ENCODE measurements around the gene EDN2.

EDN2 gene

GRCh38 chr1:41484402-41485241, at the start of gene EDN2:
TSS of gene EDN2 (minus strand) at chr1:41484683. CDS start at chr1:41484601, 82 bp downstream.
- DNase-seq, result no peak

DNA sequence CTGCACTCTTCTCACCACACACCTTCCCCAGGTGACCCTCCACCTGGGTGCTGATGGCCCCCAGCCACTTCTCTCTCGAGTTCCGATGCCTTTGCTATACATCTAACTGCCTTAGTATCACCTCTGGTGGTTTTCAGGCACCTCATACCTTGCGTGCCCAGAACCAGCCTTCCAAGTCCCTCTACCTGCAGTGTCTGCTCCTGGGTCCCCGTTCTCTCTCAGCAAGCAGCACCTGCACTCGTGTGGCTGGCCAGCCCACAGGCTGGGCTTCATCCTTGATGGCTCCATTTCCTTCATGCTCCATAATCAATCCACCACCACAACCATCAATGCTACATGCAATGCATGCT, 49.2 kb upstream of the EDN2 start:
- no peak for DNase-seq

- no peak for DNase-seq
Measured at GRCh38 chr1:41533016-41533730, 48.7 kb upstream of the EDN2 start.

DNA sequence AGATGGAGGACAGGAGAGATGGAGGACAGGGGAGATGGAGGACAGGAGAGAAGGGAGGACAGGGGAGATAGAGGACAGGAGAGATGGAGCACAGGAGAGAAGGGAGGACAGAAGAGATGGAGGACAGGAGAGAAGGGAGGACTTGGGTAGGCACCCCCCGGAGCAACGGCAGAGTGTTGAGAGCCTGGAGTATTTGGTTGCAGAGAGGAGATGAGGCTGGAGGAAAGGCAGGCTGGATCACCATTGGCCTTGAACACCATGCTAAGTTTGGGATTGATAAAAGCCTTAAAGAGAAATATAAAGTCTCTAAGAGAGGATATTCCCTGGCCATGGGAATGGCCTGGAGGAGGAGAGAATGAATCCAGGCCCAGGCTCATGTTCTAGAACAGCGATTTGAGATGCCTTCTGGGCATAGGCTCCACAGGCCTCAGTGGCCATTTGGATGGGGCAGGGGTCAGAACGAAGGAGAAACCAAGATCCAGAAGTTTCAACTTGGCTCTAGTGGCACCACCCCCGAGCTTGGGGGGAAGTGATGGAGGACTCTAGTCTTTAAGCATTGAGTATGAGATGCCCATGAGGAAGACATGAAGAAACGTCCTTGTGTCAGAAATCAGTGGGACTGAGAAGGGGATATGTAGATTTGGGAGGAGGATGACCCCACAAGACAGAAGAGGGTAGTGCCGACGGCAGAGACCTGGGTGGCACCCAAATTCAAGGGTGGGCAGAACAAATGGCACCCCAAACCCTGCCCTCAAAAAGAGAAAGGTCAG, 47.9 kb upstream of the EDN2 start:
- DNase-seq, result no peak

DNA sequence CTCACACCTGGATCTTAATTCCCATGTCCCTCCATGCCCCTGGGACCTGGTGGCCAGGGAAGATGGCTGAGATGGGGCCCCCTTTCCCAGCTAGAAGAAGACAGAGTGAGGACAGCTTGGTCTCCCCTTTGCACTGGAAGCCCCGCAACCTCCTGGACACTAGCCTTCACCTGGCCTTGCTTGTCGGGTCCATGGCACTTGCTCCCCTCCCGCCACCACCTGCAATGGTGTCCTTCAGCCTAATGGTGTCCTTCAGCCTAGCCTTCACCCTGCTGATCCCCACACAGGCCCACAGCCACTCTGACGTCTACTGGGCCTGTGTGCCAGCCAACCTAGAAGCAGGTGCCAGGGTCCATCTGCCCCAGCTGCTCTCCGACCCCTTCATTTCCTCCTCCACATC, 45.9 kb upstream of the EDN2 start:
- no peak for DNase-seq

DNA sequence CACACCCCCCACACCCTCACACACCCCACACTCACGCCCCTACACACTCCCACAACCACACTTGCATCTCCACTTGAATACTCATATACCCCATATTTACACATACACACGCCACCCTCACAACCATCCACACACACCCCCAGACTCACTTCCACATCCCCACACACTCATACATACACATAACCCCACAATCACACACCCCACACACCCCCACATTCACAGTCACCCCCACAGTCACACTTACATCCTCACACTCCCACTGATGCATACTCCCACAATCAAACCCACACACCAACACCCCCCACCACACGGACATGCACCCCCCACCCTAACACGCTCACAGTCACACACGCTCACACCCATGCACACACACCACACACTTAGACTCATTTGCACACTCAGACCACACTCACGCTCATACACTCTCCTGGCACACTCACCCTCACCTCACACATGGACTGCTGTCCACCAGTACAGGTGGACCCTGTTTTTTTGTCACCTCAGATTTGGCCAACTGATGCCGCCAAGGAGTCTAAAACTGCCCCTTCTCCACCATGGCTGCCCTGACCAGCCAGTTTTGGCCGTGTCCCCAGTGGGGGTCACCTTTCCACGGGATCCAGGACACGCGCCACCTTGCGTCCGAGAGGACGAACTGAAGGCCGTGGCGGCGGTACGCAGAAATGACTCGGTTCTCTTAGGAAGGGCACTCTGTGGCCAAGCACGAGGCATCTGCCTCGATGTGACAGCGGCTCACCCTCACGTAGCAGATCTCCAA, 45.3 kb upstream of the EDN2 start:
- no peak for DNase-seq

DNA sequence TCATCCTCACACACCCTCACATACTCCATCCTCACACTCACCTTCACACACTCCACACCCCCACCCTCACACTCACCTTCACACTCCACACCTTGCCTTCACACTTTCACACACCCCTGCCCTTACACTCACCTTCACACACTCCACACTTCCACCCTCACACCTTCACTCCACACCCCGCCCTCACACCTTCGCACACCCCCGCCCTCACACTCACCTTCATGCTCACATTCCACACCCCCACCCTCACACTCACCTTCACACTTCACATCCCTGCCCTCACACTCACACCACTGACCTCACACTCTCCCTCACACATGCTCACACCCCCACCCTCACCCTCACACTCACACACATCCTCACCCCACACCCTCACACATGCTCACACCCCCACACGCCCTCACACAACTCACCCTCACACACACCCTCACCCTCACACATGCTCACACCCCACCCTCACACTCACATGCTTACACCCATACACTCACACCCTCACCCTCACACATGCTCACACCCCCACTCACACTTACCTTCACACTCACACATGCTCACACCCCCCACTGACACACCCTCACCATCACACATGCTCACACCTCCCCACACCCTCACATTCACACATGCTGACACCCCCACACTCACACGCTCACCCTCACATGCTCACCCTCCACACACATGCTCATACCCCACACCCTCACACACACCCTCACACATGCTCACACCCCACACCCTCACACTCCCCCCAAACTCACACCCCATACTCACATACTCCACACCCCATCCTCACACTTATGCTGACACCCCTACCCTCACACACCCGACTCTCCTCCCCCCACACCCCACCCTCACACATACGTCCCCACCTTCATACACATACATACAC, 44.5 kb upstream of the EDN2 start:
- no peak for DNase-seq

GRCh38 chr1:41528106-41528505, 43.6 kb upstream of the EDN2 start:
- no peak for DNase-seq

- DNase-seq, result no peak
Measured at GRCh38 chr1:41526956-41527561, 42.6 kb upstream of the EDN2 start.

GRCh38 chr1:41525891-41526587, 41.6 kb upstream of the EDN2 start:
- no peak for DNase-seq

GRCh38 chr1:41524676-41525675, 40.5 kb upstream of the EDN2 start:
- DNase-seq, result no peak

- no peak for DNase-seq
Measured at GRCh38 chr1:41523949-41524675, 39.6 kb upstream of the EDN2 start.

GRCh38 chr1:41523071-41523470, 38.6 kb upstream of the EDN2 start:
- no peak for DNase-seq

DNA sequence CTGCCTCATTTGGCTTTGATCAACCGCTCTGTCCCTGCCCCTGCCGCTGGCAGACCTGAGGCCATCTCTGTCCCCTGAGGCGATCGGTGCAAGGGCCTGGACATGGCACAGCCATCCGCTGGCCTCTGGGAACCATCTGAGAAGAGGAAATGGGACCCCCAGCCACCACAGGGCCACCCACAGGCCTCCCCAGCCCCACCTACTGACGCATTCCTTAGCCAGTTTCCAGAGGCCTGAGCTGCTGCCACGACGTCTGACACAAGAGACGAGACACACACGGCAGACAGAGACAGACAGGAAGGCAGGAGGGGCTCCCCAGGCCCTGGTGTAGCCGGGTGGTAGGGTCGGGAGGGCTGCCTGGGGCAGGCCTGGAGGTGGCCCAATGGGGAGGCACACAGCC, 37.3 kb upstream of the EDN2 start:
- DNase-seq, result no peak

DNA sequence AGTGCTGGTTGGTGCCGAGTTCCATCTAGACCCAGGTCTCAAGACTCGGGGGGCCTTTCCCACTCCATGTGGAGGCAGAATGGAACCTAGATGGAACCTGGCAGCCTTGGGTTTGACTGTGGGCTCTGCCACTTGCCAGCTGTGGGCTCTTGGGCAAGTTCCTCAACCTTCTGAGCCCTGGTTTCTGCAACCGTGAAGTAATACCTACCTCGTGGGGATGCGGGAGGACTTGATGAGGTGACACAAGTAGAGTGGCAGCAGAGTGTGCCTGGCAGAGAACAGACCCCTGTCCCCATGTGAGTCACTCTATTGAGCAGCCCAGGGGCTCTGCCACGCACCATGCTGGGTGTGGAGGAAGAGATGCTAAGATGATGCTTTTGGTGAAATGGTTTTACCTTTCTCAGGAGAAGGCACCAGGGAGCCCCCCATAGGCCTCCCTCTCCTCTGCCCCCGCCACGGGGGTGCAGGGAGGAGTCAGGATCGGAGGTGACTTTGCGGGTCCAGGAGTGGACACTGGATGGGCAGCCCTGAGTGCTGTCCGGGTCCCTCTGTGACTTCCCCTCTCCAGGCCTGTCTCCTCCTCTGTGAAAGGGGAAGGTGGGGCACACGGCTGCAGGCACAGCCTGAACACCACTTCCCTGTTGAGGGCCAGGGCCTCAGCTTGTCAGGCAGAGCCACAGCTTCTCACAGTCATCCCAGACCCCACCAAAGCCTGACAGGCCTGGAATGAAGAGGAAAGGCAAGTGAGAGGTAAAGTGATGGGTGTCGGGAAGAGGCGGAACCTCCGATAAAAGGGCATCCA, 36.7 kb upstream of the EDN2 start:
- DNase-seq, result no peak

DNA sequence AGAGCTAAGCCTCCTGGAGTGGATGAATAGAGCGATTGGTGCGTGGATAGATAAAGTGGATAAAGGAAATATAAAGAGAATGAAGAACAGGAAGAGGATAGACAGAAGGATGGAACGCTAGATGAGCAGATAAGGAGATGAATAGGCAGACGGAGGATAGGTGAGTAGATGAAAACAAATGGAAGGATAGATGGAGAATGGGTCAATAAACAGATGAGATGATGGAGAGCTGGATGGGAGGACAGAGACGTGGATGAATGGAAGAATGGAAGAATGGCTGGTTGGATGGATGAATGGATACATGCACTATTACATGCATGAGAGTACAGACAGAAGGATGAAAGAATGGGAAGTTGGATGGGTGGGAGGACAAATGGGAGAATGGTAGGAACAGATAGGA, 35.2 kb upstream of the EDN2 start:
- DNase-seq, result no peak

- no peak for DNase-seq
Measured at GRCh38 chr1:41518471-41518870, 34.0 kb upstream of the EDN2 start.

- DNase-seq, result no peak
Measured at GRCh38 chr1:41517062-41517438, 32.6 kb upstream of the EDN2 start.
